Endometrial microvascular endothelial cells (primary cell): ENCODE results near the gene ITGB3. TPM values are rescaled to one million over a fixed set of nuclear protein-coding genes. Genes with fewer than 3 reads are reported as not detected.

Source experiments
- in situ Hi-C: cut with HindIII; loops from 2 replicates; pipeline ENCODE4 v1.10.0; 2017; ENCODE audit warnings: low sequenced_read_pairs, low pct_unique_long_range_greater_than_20kb; ENCODE audit errors: inconsistent ontology term
- total RNA-seq: library from RNA; depleted of rRNA; stranded (reverse); fragments of >200 nt; gene quantifications from one replicate; pipeline ENCODE4 v1.2.3, GENCODE V29; 2015; ENCODE audit errors: inconsistent ontology term

ITGB3 gene
- total RNA-seq, 1 donor from 2014 or later: 54.7 TPM

DNA sequence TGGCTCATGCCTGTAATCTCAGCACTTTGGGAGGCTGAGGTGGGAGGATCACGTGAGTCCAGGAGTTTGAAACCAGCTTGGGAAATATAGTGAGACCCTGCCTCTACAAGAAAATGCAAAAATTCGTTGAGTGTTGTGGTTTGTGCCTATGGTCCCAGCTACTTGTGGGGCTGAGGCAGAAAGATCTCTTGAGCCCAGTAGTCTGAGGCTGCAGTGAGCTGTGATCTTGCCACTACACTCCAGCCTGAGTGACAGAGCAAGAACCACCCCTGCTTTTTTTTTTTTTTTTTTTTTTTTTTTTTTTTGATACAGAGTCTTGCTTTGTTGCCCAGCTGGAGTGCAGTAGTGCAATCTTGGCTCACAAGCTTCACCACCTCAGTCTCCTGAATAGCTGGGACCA is 34.0 kb downstream of the ITGB3 start:
- in situ Hi-C loops: no loop called here

DNA sequence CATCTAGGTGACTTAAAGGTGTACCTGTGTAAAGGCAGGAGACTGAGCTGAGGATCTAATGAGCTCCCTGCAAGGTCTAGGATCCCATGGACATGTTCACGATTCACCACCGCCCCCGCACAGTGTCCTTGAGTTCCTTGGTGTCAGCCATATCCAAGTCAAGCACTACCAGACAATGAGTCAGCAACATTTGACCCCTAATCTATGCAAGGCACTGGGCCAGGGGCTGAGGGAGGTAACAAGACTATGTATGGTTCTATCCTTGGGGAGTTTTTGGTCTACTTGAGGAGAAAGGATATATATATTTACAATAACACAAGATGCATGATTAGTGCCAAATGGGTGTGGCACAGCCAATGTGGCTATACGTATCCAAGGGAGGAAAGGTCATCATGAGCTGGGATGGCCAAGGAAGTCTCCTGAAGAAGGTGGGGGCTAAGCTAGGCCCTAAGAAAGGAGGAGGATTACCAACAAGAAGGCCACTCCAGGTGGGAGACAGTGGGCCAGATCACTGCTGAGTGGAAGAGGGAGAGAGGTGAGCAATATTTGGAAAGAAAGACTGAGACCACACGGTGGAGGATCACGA is 35.0 kb downstream of the ITGB3 start:
- in situ Hi-C loops: no loop called here

DNA sequence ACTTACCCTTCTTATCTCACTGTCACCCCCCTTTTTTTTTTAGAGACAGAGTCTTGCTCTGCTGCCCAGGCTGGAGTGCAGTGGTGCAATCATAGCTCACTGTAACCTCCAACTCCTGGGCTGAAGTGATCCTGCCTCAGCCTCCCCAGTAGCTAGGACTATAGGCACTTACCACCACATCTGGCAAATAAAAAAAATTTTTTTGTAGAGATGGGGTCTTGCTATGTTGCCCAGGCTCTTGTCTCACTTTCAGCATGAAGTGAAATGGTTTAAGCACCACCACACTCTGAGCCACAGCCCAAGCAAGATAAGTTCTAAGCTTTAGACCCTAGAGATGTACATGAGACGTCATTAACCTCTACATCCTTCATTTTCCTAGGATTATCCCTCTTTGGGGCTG is 35.7 kb downstream of the ITGB3 start:
- in situ Hi-C loops: no loop called here

GRCh38 chr17:47290870-47291241 is 37.2 kb downstream of the ITGB3 start:
- in situ Hi-C loops: no loop called here

DNA sequence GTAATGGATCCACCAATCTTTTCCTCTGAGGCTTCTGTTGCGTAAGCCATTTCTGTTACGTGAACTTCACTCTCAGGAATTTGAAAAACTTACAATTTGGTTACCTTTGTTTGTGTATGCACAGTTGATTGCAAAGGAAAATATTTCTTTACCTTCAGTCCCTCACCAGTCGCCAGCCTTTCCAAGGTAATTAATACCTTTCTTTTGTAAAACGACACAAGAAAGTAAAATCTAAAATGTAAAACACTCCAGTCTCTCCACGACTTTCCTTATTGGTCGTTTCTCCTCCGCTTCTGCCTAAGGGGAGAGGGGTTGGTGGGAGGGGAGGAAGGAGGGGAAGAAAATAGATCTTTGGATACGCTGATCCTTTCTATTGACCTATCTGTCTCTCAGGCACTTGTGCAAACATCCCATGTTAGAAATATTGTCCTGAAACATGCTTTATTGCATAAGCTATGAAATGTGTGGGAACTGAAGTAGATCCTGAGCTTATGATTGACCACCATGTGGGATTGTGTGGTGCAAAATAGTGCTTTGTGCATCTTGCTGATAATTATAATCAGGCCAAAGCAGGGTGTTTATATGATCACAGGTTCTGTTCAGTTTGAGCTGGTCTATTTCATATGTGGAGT is 37.7 kb downstream of the ITGB3 start:
- in situ Hi-C loops: no loop called here

DNA sequence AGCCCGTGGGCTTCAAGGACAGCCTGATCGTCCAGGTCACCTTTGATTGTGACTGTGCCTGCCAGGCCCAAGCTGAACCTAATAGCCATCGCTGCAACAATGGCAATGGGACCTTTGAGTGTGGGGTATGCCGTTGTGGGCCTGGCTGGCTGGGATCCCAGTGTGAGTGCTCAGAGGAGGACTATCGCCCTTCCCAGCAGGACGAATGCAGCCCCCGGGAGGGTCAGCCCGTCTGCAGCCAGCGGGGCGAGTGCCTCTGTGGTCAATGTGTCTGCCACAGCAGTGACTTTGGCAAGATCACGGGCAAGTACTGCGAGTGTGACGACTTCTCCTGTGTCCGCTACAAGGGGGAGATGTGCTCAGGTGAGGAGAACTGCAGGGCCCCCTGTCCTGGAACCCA is 38.6 kb downstream of the ITGB3 start:
- in situ Hi-C loops: no loop called here

DNA sequence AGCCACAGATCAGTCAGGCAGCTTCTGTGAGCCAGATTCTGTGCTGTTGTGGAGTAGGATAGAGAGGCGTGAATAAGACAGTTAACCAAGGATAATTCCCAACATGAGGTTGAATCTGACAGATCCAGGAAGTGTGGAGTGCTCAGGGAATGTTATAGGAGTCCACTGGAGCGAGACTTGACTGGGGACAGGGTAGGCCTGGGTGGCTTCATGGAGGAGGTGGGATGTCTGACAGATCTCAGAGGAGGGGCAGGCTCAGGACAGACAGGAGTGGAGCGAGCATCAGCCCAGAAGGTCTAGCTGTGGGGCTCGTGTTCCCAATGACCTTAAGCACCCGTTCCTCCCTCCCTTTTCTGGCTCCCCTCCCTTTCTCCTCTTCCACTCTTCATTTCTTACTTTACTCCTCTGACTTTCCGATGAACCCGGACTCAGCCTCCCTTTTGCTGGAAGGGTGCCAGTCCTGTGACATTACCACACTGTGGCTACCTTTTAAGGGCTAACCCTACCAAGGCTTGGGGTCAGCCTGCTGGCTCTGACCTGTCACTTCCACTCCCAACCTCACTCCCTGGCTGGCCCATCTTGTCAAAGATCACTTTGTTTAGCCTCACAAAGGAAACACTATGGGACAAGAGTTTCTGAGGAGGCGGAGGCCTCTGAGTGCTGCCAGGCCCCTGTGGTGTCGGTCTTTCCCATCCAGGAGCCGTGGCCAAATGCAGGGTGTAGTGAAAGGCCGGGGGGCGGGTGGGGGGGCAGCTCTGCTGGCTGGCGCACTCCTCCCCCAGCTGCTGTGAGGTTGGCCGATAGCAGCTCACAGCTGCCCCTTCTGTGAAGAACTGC is 41.6 kb downstream of the ITGB3 start:
- in situ Hi-C loops: no loop called here

GRCh38 chr17:47295874-47296255 is 42.2 kb downstream of the ITGB3 start:
- in situ Hi-C loops: no loop called here

- in situ Hi-C loops: no loop called here
Observed at GRCh38 chr17:47297661-47298400, 44.2 kb downstream of the ITGB3 start.

DNA sequence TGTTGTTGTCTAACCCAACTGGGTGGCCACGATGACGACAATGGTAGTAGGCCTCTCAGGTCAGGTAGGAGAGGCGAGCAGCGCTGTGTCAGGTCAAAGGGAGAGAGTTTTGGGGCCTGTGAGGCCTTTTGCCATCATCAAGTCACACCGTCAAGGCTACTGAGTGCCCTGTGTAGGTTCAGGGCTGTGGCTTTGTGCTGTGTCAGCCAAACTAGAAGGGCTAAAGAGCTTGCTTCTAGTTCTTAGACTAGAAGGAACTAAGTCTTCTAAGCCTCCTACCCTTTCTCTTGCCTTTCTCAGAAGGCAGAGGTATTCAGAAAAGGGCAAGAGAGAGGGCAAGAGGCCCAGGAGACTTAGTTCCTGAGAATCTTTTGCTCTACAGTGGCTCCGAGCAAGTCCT is 45.1 kb downstream of the ITGB3 start:
- in situ Hi-C loops: no loop called here

DNA sequence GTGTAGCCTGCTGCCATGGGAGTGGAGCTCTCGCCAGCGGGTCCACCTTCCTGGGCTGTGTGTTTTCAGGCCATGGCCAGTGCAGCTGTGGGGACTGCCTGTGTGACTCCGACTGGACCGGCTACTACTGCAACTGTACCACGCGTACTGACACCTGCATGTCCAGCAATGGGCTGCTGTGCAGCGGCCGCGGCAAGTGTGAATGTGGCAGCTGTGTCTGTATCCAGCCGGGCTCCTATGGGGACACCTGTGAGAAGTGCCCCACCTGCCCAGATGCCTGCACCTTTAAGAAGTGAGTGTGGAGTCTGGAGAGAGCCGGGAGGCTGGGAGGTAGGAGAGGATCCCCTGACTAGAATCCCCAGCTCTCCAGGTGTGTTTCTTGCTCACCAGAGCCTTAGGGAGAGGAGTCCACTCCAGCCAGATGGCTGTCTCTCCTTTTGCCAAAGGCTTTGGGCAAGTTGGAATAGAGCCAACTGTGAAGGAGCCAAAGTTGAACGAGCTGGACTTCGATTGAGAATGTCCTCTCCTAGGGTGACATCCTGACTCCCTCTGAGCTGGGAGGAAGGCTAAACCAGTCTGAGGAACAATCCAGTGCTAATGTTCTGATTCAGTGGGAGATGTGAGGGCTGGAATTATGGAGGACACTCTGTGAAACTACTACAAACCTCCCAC is 45.7 kb downstream of the ITGB3 start:
- in situ Hi-C loops: no loop called here

DNA sequence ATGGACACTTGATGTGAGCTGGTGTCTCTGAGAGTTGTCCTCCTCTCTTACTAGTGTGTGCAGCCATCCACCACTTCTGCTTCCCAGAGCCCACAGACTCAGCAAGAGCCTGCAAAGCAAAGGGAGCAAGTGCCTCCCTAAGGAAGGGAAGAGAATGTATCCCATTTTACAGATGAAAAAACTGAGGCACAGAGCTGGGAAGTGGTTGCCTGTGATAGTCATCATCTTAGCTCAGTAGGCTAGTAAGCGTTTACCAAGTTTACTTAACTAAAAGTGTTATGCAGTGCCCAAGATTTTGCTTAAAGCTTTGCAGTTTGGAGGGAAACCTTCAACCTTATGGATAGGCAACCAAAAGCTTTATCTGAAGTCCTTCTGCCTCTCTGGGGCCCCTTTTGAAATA is 47.1 kb downstream of the ITGB3 start:
- in situ Hi-C loops: no loop called here

GRCh38 chr17:47301161-47301560 is 47.5 kb downstream of the ITGB3 start:
- in situ Hi-C loops: no loop called here

GRCh38 chr17:47301831-47302230 is 48.2 kb downstream of the ITGB3 start:
- in situ Hi-C loops: no loop called here

DNA sequence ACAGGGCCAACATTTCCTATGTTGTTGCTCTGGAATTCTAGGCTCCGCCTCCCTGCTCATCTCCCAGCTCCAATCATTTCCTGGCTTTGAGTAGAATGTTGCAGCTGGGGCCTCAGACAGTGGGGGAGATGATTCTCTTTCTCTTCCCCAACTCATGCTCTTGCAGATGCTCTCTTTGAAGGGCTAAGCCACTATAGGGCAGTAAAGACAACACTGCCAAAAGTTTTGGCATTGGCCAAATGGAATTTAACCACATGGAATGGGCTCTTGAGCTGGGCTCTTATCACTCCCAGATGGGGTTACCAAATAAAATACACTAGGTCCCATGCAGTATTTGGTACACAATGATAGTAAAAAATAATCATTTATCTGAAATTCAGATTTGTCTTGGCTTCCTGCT is 50.6 kb downstream of the ITGB3 start:
- in situ Hi-C loops: no loop called here

- in situ Hi-C loops: no loop called here
Observed at GRCh38 chr17:47305302-47305923, 51.8 kb downstream of the ITGB3 start.

DNA sequence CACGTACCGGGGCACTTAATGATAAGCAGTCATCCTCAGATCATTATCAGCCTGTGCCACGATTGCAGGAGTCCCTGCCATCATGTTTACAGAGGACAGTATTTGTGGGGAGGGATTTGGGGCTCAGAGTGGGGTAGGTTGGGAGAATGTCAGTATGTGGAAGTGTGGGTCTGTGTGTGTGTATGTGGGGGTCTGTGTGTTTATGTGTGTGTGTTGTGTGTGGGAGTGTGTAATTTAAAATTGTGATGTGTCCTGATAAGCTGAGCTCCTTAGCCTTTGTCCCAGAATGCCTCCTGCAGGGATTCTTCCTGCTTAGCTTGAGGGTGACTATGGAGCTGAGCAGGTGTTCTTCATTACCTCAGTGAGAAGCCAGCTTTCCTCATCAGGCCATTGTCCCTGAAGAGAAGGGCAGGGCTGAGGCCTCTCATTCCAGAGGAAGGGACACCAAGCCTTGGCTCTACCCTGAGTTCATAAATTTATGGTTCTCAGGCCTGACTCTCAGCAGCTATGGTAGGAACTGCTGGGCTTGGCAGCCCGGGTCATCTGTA is 56.6 kb downstream of the ITGB3 start:
- in situ Hi-C loops: no loop called here

DNA sequence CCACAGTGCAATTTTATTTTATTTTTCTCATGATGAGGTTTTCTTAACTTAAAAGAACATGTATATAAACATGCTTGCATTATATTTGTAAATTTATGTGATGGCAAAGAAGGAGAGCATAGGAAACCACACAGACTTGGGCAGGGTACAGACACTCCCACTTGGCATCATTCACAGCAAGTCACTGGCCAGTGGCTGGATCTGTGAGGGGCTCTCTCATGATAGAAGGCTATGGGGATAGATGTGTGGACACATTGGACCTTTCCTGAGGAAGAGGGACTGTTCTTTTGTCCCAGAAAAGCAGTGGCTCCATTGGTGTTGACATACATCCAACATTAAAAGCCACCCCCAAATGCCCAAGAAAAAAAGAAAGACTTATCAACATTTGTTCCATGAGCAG is 57.8 kb downstream of the ITGB3 start:
- in situ Hi-C loops: no loop called here
